ENCODE results near the gene MINDY4.
A peak's percentile ranks its signal among the peaks of the same experiment; 100 is the strongest.

The MINDY4 gene

GRCh38 chr7:30921540-30922401 lies 150.6 kb downstream of the MINDY4 start:
- Histone ChIP-seq H3K4me2 (ENCODE audit: insufficient read depth, low read length, poor library complexity, severe bottlenecking) (no peak overlapping the region), H3K4me1 (ENCODE audit: control insufficient read depth in 2 of 2, insufficient read depth in 1 of 2, low read depth in 1 of 2, low read length in 2 of 2) (peaks cover 0 to 16% of the 10 kb centered on the region in 2 donors), H4K91ac (ENCODE audit: low read depth, low read length, poor library complexity) (no peak overlapping the region), H3K27ac (replicated peaks; ENCODE audit: low read length) (no peak overlapping the region), H2BK5ac (ENCODE audit: low read length) (no peak overlapping the region), H2BK12ac (ENCODE audit: low read length) (no peak overlapping the region), H3K4me3 (ENCODE audit: low read length in 2 of 2) (no peak overlapping the region), H3K23ac (ENCODE audit: low read depth, low read length, poor library complexity) (no peak overlapping the region), H3K4ac (ENCODE audit: low read length) (no peak overlapping the region), H3K79me1 (ENCODE audit: low read depth, low read length) (no peaks in the 10 kb centered on the region), H2BK120ac (ENCODE audit: low read depth, low read length) (no peak overlapping the region), H3K9me3 (replicated peaks in 1 of 2; ENCODE audit: control insufficient read depth in 2 of 2, insufficient read depth in 1 of 2, low read depth in 1 of 2, low read length in 2 of 2) (peaks cover 0 to 2% of the 10 kb centered on the region in 2 donors), H3K18ac (ENCODE audit: low read length) (peak overlapping the region; percentile 54), H3K27me3 (ENCODE audit: control insufficient read depth in 3 of 3, insufficient read depth in 3 of 3, low read depth in 1 of 3, low read length in 3 of 3) (no peaks in the 10 kb centered on the region), H4K8ac (ENCODE audit: low read depth, low read length) (no peak overlapping the region), H2AK5ac (ENCODE audit: low read depth, low read length) (peak overlapping the region; percentile 53), H2AFZ (ENCODE audit: low read length) (no peak overlapping the region), H2BK15ac (ENCODE audit: low read length) (peak overlapping the region; percentile 89), H3K14ac (ENCODE audit: low read length) (no peak overlapping the region), H3K36me3 (replicated peaks in 1 of 2; ENCODE audit: control insufficient read depth in 2 of 2, insufficient read depth in 2 of 2, low read length in 2 of 2) (no peaks in the 10 kb centered on the region), H3K9ac (ENCODE audit: low read depth, low read length, poor library complexity) (no peak overlapping the region)
- WGBS, 2 donors (ENCODE audit: extremely low coverage in 2 of 2, insufficient read length in 2 of 2, insufficient replicate concordance in 1 of 2): no CpG with 5 or more reads among the region's 19 CpGs
- no peak for DNase-seq (ENCODE audit: low spot score)

DNA sequence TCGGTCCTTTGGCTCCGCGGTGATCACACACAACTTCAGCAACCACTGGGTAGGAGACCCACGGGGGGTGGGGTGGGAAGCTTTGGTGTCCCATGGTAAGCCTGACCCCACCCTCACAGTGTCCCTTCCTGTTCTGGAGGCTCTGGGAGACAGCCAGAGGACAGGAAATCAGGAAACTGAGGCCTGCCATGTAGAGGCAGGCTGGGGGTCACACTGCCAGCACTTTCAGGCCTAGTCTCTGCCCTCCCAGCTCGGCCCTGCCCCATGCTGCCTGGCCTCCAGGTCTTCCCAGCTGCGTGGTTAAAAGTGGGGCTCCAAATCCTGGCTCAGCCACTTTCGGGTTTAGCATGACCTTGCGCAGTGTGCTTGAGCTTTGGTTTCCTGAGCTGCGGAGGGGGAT lies 151.4 kb downstream of the MINDY4 start:
- Histone ChIP-seq H2AFZ (ENCODE audit: low read length) (no peak overlapping the region), H3K14ac (ENCODE audit: low read length) (no peak overlapping the region), H3K9me3 (replicated peaks in 1 of 2; ENCODE audit: control insufficient read depth in 2 of 2, insufficient read depth in 1 of 2, low read depth in 1 of 2, low read length in 2 of 2) (peaks cover 3 to 8% of the 10 kb centered on the region in 2 donors), H2BK15ac (ENCODE audit: low read length) (no peak overlapping the region), H3K27ac (replicated peaks; ENCODE audit: low read length) (no peak overlapping the region), H3K36me3 (replicated peaks in 1 of 2; ENCODE audit: control insufficient read depth in 2 of 2, insufficient read depth in 2 of 2, low read length in 2 of 2) (no peaks in the 10 kb centered on the region), H3K23ac (ENCODE audit: low read depth, low read length, poor library complexity) (no peak overlapping the region), H2BK5ac (ENCODE audit: low read length) (no peak overlapping the region), H3K4me1 (ENCODE audit: control insufficient read depth in 2 of 2, insufficient read depth in 1 of 2, low read depth in 1 of 2, low read length in 2 of 2) (peaks cover 0 to 8% of the 10 kb centered on the region in 2 donors), H3K4me3 (ENCODE audit: low read length in 2 of 2) (no peak overlapping the region), H2AK5ac (ENCODE audit: low read depth, low read length) (no peak overlapping the region), H3K4ac (ENCODE audit: low read length) (no peak overlapping the region), H4K8ac (ENCODE audit: low read depth, low read length) (no peak overlapping the region), H2BK120ac (ENCODE audit: low read depth, low read length) (no peak overlapping the region), H3K18ac (ENCODE audit: low read length) (peak overlapping the region; percentile 76), H2BK12ac (ENCODE audit: low read length) (no peak overlapping the region), H3K79me1 (ENCODE audit: low read depth, low read length) (no peaks in the 10 kb centered on the region), H4K91ac (ENCODE audit: low read depth, low read length, poor library complexity) (no peak overlapping the region), H3K27me3 (ENCODE audit: control insufficient read depth in 3 of 3, insufficient read depth in 3 of 3, low read depth in 1 of 3, low read length in 3 of 3) (no peaks in the 10 kb centered on the region), H3K9ac (ENCODE audit: low read depth, low read length, poor library complexity) (no peak overlapping the region), H3K4me2 (ENCODE audit: insufficient read depth, low read length, poor library complexity, severe bottlenecking) (no peak overlapping the region)
- no peak for DNase-seq (ENCODE audit: low spot score)
- WGBS, 2 donors (ENCODE audit: extremely low coverage in 2 of 2, insufficient read length in 2 of 2, insufficient replicate concordance in 1 of 2): no CpG with 5 or more reads among the region's 9 CpGs

DNA sequence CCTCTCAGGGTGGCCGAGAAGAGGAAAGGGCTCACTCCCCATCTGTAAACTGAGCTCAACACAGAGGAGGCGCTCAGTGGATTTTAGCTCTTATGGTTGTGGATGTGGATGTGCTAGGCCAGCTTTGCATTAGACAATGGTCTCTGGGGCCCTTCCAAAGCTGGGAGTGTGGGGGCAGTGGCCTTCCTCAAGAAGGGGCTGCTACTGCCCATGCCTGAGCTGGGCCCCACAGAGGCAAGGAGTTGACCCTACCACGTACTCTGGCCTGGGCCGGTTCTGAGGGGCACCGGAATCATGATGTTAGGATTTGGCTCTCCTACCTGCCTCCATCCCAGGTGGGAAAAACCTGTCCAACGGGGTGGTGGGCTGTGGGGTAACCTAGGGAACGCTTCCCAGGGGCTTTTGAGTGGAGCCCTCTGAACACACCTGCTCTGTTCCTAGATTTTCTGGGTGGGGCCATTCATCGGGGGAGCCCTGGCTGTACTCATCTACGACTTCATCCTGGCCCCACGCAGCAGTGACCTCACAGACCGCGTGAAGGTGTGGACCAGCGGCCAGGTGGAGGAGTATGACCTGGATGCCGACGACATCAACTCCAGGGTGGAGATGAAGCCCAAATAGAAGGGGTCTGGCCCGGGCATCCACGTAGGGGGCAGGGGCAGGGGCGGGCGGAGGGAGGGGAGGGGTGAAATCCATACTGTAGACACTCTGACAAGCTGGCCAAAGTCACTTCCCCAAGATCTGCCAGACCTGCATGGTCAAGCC lies 152.0 kb downstream of the MINDY4 start:
- Histone ChIP-seq H2BK12ac (ENCODE audit: low read length) (no peak overlapping the region), H3K4me3 (ENCODE audit: low read length in 2 of 2) (no peak overlapping the region), H3K9me3 (replicated peaks in 1 of 2; ENCODE audit: control insufficient read depth in 2 of 2, insufficient read depth in 1 of 2, low read depth in 1 of 2, low read length in 2 of 2) (peaks cover 3 to 8% of the 10 kb centered on the region in 2 donors), H2AK5ac (ENCODE audit: low read depth, low read length) (peak overlapping the region; percentile 57), H2BK15ac (ENCODE audit: low read length) (no peak overlapping the region), H2BK5ac (ENCODE audit: low read length) (no peak overlapping the region), H4K91ac (ENCODE audit: low read depth, low read length, poor library complexity) (no peak overlapping the region), H4K8ac (ENCODE audit: low read depth, low read length) (no peak overlapping the region), H3K23ac (ENCODE audit: low read depth, low read length, poor library complexity) (no peak overlapping the region), H3K36me3 (replicated peaks in 1 of 2; ENCODE audit: control insufficient read depth in 2 of 2, insufficient read depth in 2 of 2, low read length in 2 of 2) (no peaks in the 10 kb centered on the region), H3K14ac (ENCODE audit: low read length) (no peak overlapping the region), H3K79me1 (ENCODE audit: low read depth, low read length) (no peaks in the 10 kb centered on the region), H3K27ac (replicated peaks; ENCODE audit: low read length) (no peak overlapping the region), H2AFZ (ENCODE audit: low read length) (no peak overlapping the region), H3K9ac (ENCODE audit: low read depth, low read length, poor library complexity) (peak overlapping the region; percentile 10), H3K4me1 (ENCODE audit: control insufficient read depth in 2 of 2, insufficient read depth in 1 of 2, low read depth in 1 of 2, low read length in 2 of 2) (peaks cover 0 to 8% of the 10 kb centered on the region in 2 donors), H3K27me3 (ENCODE audit: control insufficient read depth in 3 of 3, insufficient read depth in 3 of 3, low read depth in 1 of 3, low read length in 3 of 3) (no peaks in the 10 kb centered on the region), H2BK120ac (ENCODE audit: low read depth, low read length) (no peak overlapping the region), H3K18ac (ENCODE audit: low read length) (no peak overlapping the region), H3K4ac (ENCODE audit: low read length) (no peak overlapping the region), H3K4me2 (ENCODE audit: insufficient read depth, low read length, poor library complexity, severe bottlenecking) (no peak overlapping the region)
- DNase-seq (ENCODE audit: low spot score): no peak
- WGBS, 2 donors (ENCODE audit: extremely low coverage in 2 of 2, insufficient read length in 2 of 2, insufficient replicate concordance in 1 of 2): no CpG with 5 or more reads among the region's 19 CpGs

DNA sequence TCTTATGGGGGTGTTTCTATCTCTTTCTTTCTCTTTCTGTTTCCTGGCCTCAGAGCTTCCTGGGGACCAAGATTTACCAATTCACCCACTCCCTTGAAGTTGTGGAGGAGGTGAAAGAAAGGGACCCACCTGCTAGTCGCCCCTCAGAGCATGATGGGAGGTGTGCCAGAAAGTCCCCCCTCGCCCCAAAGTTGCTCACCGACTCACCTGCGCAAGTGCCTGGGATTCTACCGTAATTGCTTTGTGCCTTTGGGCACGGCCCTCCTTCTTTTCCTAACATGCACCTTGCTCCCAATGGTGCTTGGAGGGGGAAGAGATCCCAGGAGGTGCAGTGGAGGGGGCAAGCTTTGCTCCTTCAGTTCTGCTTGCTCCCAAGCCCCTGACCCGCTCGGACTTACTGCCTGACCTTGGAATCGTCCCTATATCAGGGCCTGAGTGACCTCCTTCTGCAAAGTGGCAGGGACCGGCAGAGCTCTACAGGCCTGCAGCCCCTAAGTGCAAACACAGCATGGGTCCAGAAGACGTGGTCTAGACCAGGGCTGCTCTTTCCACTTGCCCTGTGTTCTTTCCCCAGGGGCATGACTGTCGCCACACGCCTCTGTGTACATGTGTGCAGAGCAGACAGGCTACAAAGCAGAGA lies 152.7 kb downstream of the MINDY4 start:
- Histone ChIP-seq H3K27ac (replicated peaks; ENCODE audit: low read length) (no peak overlapping the region), H3K14ac (ENCODE audit: low read length) (no peak overlapping the region), H4K8ac (ENCODE audit: low read depth, low read length) (no peak overlapping the region), H3K23ac (ENCODE audit: low read depth, low read length, poor library complexity) (no peak overlapping the region), H3K36me3 (replicated peaks in 1 of 2; ENCODE audit: control insufficient read depth in 2 of 2, insufficient read depth in 2 of 2, low read length in 2 of 2) (no peaks in the 10 kb centered on the region), H3K4me2 (ENCODE audit: insufficient read depth, low read length, poor library complexity, severe bottlenecking) (no peak overlapping the region), H3K79me1 (ENCODE audit: low read depth, low read length) (no peaks in the 10 kb centered on the region), H3K9ac (ENCODE audit: low read depth, low read length, poor library complexity) (no peak overlapping the region), H2AK5ac (ENCODE audit: low read depth, low read length) (no peak overlapping the region), H2BK12ac (ENCODE audit: low read length) (no peak overlapping the region), H3K4ac (ENCODE audit: low read length) (no peak overlapping the region), H3K4me3 (ENCODE audit: low read length in 2 of 2) (no peak overlapping the region), H2AFZ (ENCODE audit: low read length) (no peak overlapping the region), H3K4me1 (ENCODE audit: control insufficient read depth in 2 of 2, insufficient read depth in 1 of 2, low read depth in 1 of 2, low read length in 2 of 2) (peaks cover 0 to 8% of the 10 kb centered on the region in 2 donors), H2BK15ac (ENCODE audit: low read length) (no peak overlapping the region), H2BK5ac (ENCODE audit: low read length) (no peak overlapping the region), H3K18ac (ENCODE audit: low read length) (peak overlapping the region; percentile 32), H3K27me3 (ENCODE audit: control insufficient read depth in 3 of 3, insufficient read depth in 3 of 3, low read depth in 1 of 3, low read length in 3 of 3) (no peaks in the 10 kb centered on the region), H3K9me3 (replicated peaks in 1 of 2; ENCODE audit: control insufficient read depth in 2 of 2, insufficient read depth in 1 of 2, low read depth in 1 of 2, low read length in 2 of 2) (peaks cover 3 to 8% of the 10 kb centered on the region in 2 donors), H4K91ac (ENCODE audit: low read depth, low read length, poor library complexity) (no peak overlapping the region), H2BK120ac (ENCODE audit: low read depth, low read length) (no peak overlapping the region)
- no CpG with 5 or more reads among the region's 13 CpGs for WGBS, 2 donors (ENCODE audit: extremely low coverage in 2 of 2, insufficient read length in 2 of 2, insufficient replicate concordance in 1 of 2)
- no peak for DNase-seq (ENCODE audit: low spot score)
